HG03060 (cell line): ENCODE measurements around the gene ATXN7L1.

Experiments used
- ATAC-seq: cut with Tn5 transposase; IDR thresholded peaks from one replicate; pipeline ENCODE4 v1.9.1; 2021; ENCODE audit warnings: low read depth, moderate number of reproducible peaks; ENCODE audit not compliant: unreplicated experiment

Gene ATXN7L1

GRCh38 chr7:105596866-105597265 lies 279.5 kb downstream of the ATXN7L1 start:
- ATAC-seq = no peak

GRCh38 chr7:105594034-105594433 lies 282.4 kb downstream of the ATXN7L1 start:
- no peak for ATAC-seq

- no peak for ATAC-seq
Measured at GRCh38 chr7:105591522-105591921, 284.9 kb downstream of the ATXN7L1 start.

GRCh38 chr7:105590793-105591192 lies 285.6 kb downstream of the ATXN7L1 start:
- no peak for ATAC-seq

- ATAC-seq = no peak
Measured at GRCh38 chr7:105589356-105590077, 286.9 kb downstream of the ATXN7L1 start.

GRCh38 chr7:105587909-105588635 lies 288.3 kb downstream of the ATXN7L1 start:
- ATAC-seq = no peak

GRCh38 chr7:105585850-105586500 lies 290.4 kb downstream of the ATXN7L1 start:
- ATAC-seq = no peak

GRCh38 chr7:105584165-105584564 lies 292.2 kb downstream of the ATXN7L1 start:
- no peak for ATAC-seq

- no peak for ATAC-seq
Measured at GRCh38 chr7:105583061-105583460, 293.3 kb downstream of the ATXN7L1 start.

GRCh38 chr7:105581066-105581811 lies 295.2 kb downstream of the ATXN7L1 start, which contains the start of gene EFCAB10:
Gene EFCAB10 (minus strand): TSS chr7:105581493. CDS start chr7:105581463, 30 bp downstream.
- ATAC-seq = peak; percentile 62

GRCh38 chr7:105580022-105580740 lies 296.2 kb downstream of the ATXN7L1 start:
- no peak for ATAC-seq

GRCh38 chr7:105578496-105578895 lies 297.9 kb downstream of the ATXN7L1 start:
- ATAC-seq = no peak

GRCh38 chr7:105577251-105577650 lies 299.1 kb downstream of the ATXN7L1 start:
- no peak for ATAC-seq

- ATAC-seq = no peak
Measured at GRCh38 chr7:105571891-105572290, 304.5 kb downstream of the ATXN7L1 start.

GRCh38 chr7:105567821-105568220 lies 308.6 kb downstream of the ATXN7L1 start:
- ATAC-seq = no peak

- ATAC-seq = no peak
Measured at GRCh38 chr7:105567024-105567423, 309.4 kb downstream of the ATXN7L1 start.

- ATAC-seq = no peak
Measured at GRCh38 chr7:105565190-105565589, 311.2 kb downstream of the ATXN7L1 start.

GRCh38 chr7:105559926-105560325 lies 316.5 kb downstream of the ATXN7L1 start:
- no peak for ATAC-seq
